ENCODE results near the gene SRRM2.

SRRM2 gene

DNA sequence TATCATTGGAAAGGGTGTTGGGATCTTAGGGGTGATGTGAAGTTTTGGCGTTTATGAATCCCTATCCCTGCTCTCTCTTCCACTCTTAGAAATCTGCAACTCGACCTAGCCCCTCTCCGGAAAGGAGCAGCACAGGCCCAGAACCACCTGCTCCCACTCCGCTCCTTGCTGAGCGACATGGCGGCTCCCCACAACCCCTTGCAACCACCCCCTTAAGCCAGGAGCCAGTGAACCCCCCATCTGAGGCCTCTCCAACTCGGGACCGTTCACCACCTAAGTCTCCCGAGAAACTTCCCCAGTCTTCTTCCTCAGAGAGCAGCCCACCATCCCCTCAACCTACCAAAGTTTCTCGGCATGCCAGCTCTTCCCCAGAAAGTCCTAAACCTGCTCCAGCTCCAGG is 9.0 kb downstream of the SRRM2 start:
- Histone ChIP-seq H3K27me3 (ENCODE audit: control insufficient read depth in 3 of 3, insufficient read depth in 3 of 3, low read depth in 1 of 3, low read length in 3 of 3) (no peaks in the 10 kb centered on the region), H2AK5ac (ENCODE audit: low read depth, low read length) (no peak overlapping the region), H3K9ac (ENCODE audit: low read depth, low read length, poor library complexity) (no peak overlapping the region), H3K4me1 (ENCODE audit: control insufficient read depth in 2 of 2, insufficient read depth in 1 of 2, low read depth in 1 of 2, low read length in 2 of 2) (no peaks in the 10 kb centered on the region), H3K4me3 (ENCODE audit: low read length in 2 of 2) (no peak overlapping the region), H3K4ac (ENCODE audit: low read length) (no peak overlapping the region), H3K14ac (ENCODE audit: low read length) (no peak overlapping the region), H3K36me3 (replicated peaks in 1 of 2; ENCODE audit: control insufficient read depth in 2 of 2, insufficient read depth in 2 of 2, low read length in 2 of 2) (peaks cover 88 to 100% of the 10 kb centered on the region in 2 donors), H3K4me2 (ENCODE audit: insufficient read depth, low read length, poor library complexity, severe bottlenecking) (no peak overlapping the region), H2BK15ac (ENCODE audit: low read length) (no peak overlapping the region), H2BK12ac (ENCODE audit: low read length) (no peak overlapping the region), H4K8ac (ENCODE audit: low read depth, low read length) (no peak overlapping the region), H3K23ac (ENCODE audit: low read depth, low read length, poor library complexity) (no peak overlapping the region), H2BK5ac (ENCODE audit: low read length) (no peak overlapping the region), H3K79me1 (ENCODE audit: low read depth, low read length) (peaks cover 13% of the 10 kb centered on the region), H3K9me3 (replicated peaks in 1 of 2; ENCODE audit: control insufficient read depth in 2 of 2, insufficient read depth in 1 of 2, low read depth in 1 of 2, low read length in 2 of 2) (peaks cover 31 to 57% of the 10 kb centered on the region in 2 donors), H2BK120ac (ENCODE audit: low read depth, low read length) (no peak overlapping the region), H2AFZ (ENCODE audit: low read length) (no peak overlapping the region), H3K27ac (replicated peaks; ENCODE audit: low read length) (no peak overlapping the region), H3K18ac (ENCODE audit: low read length) (no peak overlapping the region), H4K91ac (ENCODE audit: low read depth, low read length, poor library complexity) (no peak overlapping the region)
- WGBS, 2 donors (ENCODE audit: extremely low coverage in 2 of 2, insufficient read length in 2 of 2, insufficient replicate concordance in 1 of 2): no CpG with 5 or more reads among the region's 10 CpGs
- no peak for DNase-seq (ENCODE audit: low spot score)

DNA sequence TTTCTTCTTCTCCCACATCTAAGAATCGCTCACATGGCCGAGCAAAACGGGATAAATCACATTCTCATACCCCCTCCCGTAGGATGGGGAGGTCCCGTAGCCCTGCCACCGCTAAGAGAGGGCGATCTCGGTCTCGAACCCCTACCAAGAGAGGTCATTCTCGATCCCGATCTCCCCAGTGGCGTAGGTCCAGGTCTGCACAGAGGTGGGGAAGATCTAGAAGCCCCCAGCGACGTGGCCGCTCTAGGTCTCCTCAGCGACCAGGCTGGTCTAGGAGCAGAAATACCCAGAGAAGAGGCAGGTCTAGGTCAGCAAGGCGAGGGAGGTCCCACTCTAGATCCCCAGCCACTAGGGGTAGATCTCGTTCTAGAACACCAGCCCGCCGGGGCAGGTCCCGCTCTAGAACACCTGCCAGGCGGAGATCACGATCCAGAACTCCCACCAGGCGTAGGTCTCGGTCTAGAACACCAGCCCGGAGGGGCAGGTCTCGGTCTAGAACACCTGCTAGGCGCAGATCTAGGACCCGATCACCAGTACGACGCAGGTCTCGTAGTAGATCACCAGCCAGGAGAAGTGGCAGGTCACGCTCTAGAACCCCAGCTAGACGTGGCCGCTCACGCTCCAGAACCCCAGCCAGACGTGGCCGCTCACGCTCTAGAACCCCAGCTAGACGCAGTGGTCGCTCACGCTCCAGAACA is 9.6 kb downstream of the SRRM2 start:
- Histone ChIP-seq H2AFZ (ENCODE audit: low read length) (no peak overlapping the region), H3K4me2 (ENCODE audit: insufficient read depth, low read length, poor library complexity, severe bottlenecking) (no peak overlapping the region), H3K27me3 (ENCODE audit: control insufficient read depth in 3 of 3, insufficient read depth in 3 of 3, low read depth in 1 of 3, low read length in 3 of 3) (no peaks in the 10 kb centered on the region), H2BK15ac (ENCODE audit: low read length) (no peak overlapping the region), H3K4me1 (ENCODE audit: control insufficient read depth in 2 of 2, insufficient read depth in 1 of 2, low read depth in 1 of 2, low read length in 2 of 2) (no peaks in the 10 kb centered on the region), H3K9me3 (replicated peaks in 1 of 2; ENCODE audit: control insufficient read depth in 2 of 2, insufficient read depth in 1 of 2, low read depth in 1 of 2, low read length in 2 of 2) (peaks cover 31 to 57% of the 10 kb centered on the region in 2 donors), H3K23ac (ENCODE audit: low read depth, low read length, poor library complexity) (no peak overlapping the region), H3K4me3 (ENCODE audit: low read length in 2 of 2) (peak overlapping the region in 1 of 2 donors; percentile 17), H3K9ac (ENCODE audit: low read depth, low read length, poor library complexity) (no peak overlapping the region), H3K79me1 (ENCODE audit: low read depth, low read length) (peaks cover 19% of the 10 kb centered on the region), H3K4ac (ENCODE audit: low read length) (no peak overlapping the region), H3K27ac (replicated peaks; ENCODE audit: low read length) (no peak overlapping the region), H3K14ac (ENCODE audit: low read length) (no peak overlapping the region), H2BK120ac (ENCODE audit: low read depth, low read length) (no peak overlapping the region), H4K91ac (ENCODE audit: low read depth, low read length, poor library complexity) (no peak overlapping the region), H2AK5ac (ENCODE audit: low read depth, low read length) (no peak overlapping the region), H2BK12ac (ENCODE audit: low read length) (no peak overlapping the region), H2BK5ac (ENCODE audit: low read length) (no peak overlapping the region), H3K18ac (ENCODE audit: low read length) (no peak overlapping the region), H3K36me3 (replicated peaks in 1 of 2; ENCODE audit: control insufficient read depth in 2 of 2, insufficient read depth in 2 of 2, low read length in 2 of 2) (peaks cover 89 to 100% of the 10 kb centered on the region in 2 donors), H4K8ac (ENCODE audit: low read depth, low read length) (no peak overlapping the region)
- no peak for DNase-seq (ENCODE audit: low spot score)
- no CpG with 5 or more reads among the region's 42 CpGs for WGBS, 2 donors (ENCODE audit: extremely low coverage in 2 of 2, insufficient read length in 2 of 2, insufficient replicate concordance in 1 of 2)

DNA sequence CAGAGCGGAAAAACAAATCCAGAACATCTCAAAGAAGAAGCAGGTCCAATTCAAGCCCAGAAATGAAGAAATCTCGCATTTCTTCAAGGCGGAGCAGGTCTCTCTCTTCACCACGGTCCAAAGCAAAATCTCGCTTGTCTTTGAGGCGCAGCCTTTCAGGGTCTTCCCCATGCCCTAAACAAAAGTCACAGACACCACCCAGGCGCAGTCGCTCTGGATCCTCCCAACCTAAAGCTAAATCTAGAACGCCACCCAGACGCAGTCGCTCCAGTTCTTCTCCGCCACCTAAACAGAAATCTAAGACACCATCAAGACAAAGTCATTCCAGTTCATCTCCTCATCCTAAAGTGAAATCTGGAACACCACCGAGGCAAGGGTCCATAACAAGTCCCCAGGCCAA is 10.3 kb downstream of the SRRM2 start:
- Histone ChIP-seq H3K23ac (ENCODE audit: low read depth, low read length, poor library complexity) (no peak overlapping the region), H3K27ac (replicated peaks; ENCODE audit: low read length) (no peak overlapping the region), H2BK120ac (ENCODE audit: low read depth, low read length) (no peak overlapping the region), H3K4me1 (ENCODE audit: control insufficient read depth in 2 of 2, insufficient read depth in 1 of 2, low read depth in 1 of 2, low read length in 2 of 2) (no peaks in the 10 kb centered on the region), H2AK5ac (ENCODE audit: low read depth, low read length) (no peak overlapping the region), H3K18ac (ENCODE audit: low read length) (no peak overlapping the region), H3K14ac (ENCODE audit: low read length) (no peak overlapping the region), H2AFZ (ENCODE audit: low read length) (no peak overlapping the region), H3K36me3 (replicated peaks in 1 of 2; ENCODE audit: control insufficient read depth in 2 of 2, insufficient read depth in 2 of 2, low read length in 2 of 2) (peaks cover 90 to 100% of the 10 kb centered on the region in 2 donors), H3K79me1 (ENCODE audit: low read depth, low read length) (peaks cover 25% of the 10 kb centered on the region), H2BK12ac (ENCODE audit: low read length) (no peak overlapping the region), H2BK15ac (ENCODE audit: low read length) (no peak overlapping the region), H2BK5ac (ENCODE audit: low read length) (no peak overlapping the region), H3K27me3 (ENCODE audit: control insufficient read depth in 3 of 3, insufficient read depth in 3 of 3, low read depth in 1 of 3, low read length in 3 of 3) (no peaks in the 10 kb centered on the region), H3K4me3 (ENCODE audit: low read length in 2 of 2) (no peak overlapping the region), H3K4me2 (ENCODE audit: insufficient read depth, low read length, poor library complexity, severe bottlenecking) (no peak overlapping the region), H4K91ac (ENCODE audit: low read depth, low read length, poor library complexity) (no peak overlapping the region), H3K9ac (ENCODE audit: low read depth, low read length, poor library complexity) (no peak overlapping the region), H3K9me3 (replicated peaks in 1 of 2; ENCODE audit: control insufficient read depth in 2 of 2, insufficient read depth in 1 of 2, low read depth in 1 of 2, low read length in 2 of 2) (peaks cover 31 to 57% of the 10 kb centered on the region in 2 donors), H3K4ac (ENCODE audit: low read length) (no peak overlapping the region), H4K8ac (ENCODE audit: low read depth, low read length) (no peak overlapping the region)
- no CpG with 5 or more reads among the region's 13 CpGs for WGBS, 2 donors (ENCODE audit: extremely low coverage in 2 of 2, insufficient read length in 2 of 2, insufficient replicate concordance in 1 of 2)
- DNase-seq (ENCODE audit: low spot score): no peak

DNA sequence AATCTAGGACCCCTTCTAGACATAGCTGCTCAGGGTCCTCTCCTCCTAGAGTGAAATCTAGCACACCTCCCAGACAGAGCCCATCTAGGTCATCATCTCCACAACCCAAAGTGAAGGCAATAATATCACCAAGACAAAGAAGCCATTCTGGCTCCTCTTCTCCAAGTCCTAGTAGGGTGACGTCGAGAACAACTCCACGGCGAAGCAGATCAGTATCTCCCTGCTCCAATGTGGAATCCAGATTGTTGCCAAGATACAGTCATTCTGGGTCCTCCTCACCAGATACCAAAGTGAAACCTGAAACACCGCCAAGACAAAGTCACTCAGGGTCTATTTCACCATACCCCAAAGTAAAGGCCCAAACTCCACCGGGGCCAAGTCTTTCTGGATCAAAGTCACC is 10.7 kb downstream of the SRRM2 start:
- no CpG with 5 or more reads among the region's 6 CpGs for WGBS, 2 donors (ENCODE audit: extremely low coverage in 2 of 2, insufficient read length in 2 of 2, insufficient replicate concordance in 1 of 2)
- H3K36me3 ChIP-seq (replicated peaks in 1 of 2; ENCODE audit: control insufficient read depth in 2 of 2, insufficient read depth in 2 of 2, low read length in 2 of 2): peaks cover 90 to 100% of the 10 kb centered on the region in 2 donors
- H3K9me3 ChIP-seq (replicated peaks in 1 of 2; ENCODE audit: control insufficient read depth in 2 of 2, insufficient read depth in 1 of 2, low read depth in 1 of 2, low read length in 2 of 2): peaks cover 31 to 57% of the 10 kb centered on the region in 2 donors
- no peak overlapping the region for H4K91ac ChIP-seq (ENCODE audit: low read depth, low read length, poor library complexity)
- H2BK15ac ChIP-seq (ENCODE audit: low read length): no peak overlapping the region
- H2BK5ac ChIP-seq (ENCODE audit: low read length): no peak overlapping the region
- H2BK120ac ChIP-seq (ENCODE audit: low read depth, low read length): no peak overlapping the region
- no peak overlapping the region for H3K4me3 ChIP-seq (ENCODE audit: low read length in 2 of 2)
- no peak overlapping the region for H2BK12ac ChIP-seq (ENCODE audit: low read length)
- H4K8ac ChIP-seq (ENCODE audit: low read depth, low read length): no peak overlapping the region
- no peak overlapping the region for H3K14ac ChIP-seq (ENCODE audit: low read length)
- H3K23ac ChIP-seq (ENCODE audit: low read depth, low read length, poor library complexity): no peak overlapping the region
- H3K27me3 ChIP-seq (ENCODE audit: control insufficient read depth in 3 of 3, insufficient read depth in 3 of 3, low read depth in 1 of 3, low read length in 3 of 3): no peaks in the 10 kb centered on the region
- H2AK5ac ChIP-seq (ENCODE audit: low read depth, low read length): no peak overlapping the region
- DNase-seq (ENCODE audit: low spot score): no peak
- no peak overlapping the region for H3K9ac ChIP-seq (ENCODE audit: low read depth, low read length, poor library complexity)
- H3K4ac ChIP-seq (ENCODE audit: low read length): no peak overlapping the region
- H3K4me2 ChIP-seq (ENCODE audit: insufficient read depth, low read length, poor library complexity, severe bottlenecking): no peak overlapping the region
- H3K4me1 ChIP-seq (ENCODE audit: control insufficient read depth in 2 of 2, insufficient read depth in 1 of 2, low read depth in 1 of 2, low read length in 2 of 2): no peaks in the 10 kb centered on the region
- no peak overlapping the region for H2AFZ ChIP-seq (ENCODE audit: low read length)
- no peak overlapping the region for H3K18ac ChIP-seq (ENCODE audit: low read length)
- peaks cover 29% of the 10 kb centered on the region for H3K79me1 ChIP-seq (ENCODE audit: low read depth, low read length)
- H3K27ac ChIP-seq (replicated peaks; ENCODE audit: low read length): no peak overlapping the region
